PC-3 (cell line): Measurements from ENCODE around the gene SLC5A10. TPM values are rescaled to one million over a fixed set of nuclear protein-coding genes. Genes with fewer than 3 reads are reported as not detected.

Experiments
- ATAC-seq: fragments of 200-7000 bp; cut with Tn5 transposase; 2 replicates; pipeline ENCODE4 v1.9.1; 2020; ENCODE audit warnings: mild to moderate bottlenecking, moderate library complexity
- BruUV-seq: library from RNA; stranded (reverse); fragments of 400-500 nt; replicated peaks from 2 replicates; lab custom pipeline; 2021; lab: Mats Ljungman, UMichigan
- CTCF ChIA-PET: fragments of 300-600 bp; sonication (Branson Sonifier 250); formaldehyde crosslinking; loops from one replicate; lab custom pipeline; 2022; ENCODE audit warnings: antibody characterized with exemption; lab: Charles Lee
- POLR2A ChIA-PET: fragments of 300-600 bp; sonication (Branson Sonifier 250); formaldehyde crosslinking; loops from one replicate; lab custom pipeline; 2022; ENCODE audit warnings: antibody characterized with exemption; ENCODE audit not compliant: unreplicated experiment; lab: Charles Lee
- DNase-seq: peaks from one replicate; pipeline ENCODE4 v3.0.0-alpha.2; 2015
- H2AFZ ChIP-seq: fragments of 300-600 bp; sonication (generic); 2 replicates; pipeline ENCODE4 v1.6.0; 2016; ENCODE audit warnings: antibody characterized with exemption, low read length
- H3F3A ChIP-seq: fragments of 300-600 bp; sonication (generic); one replicate; pipeline ENCODE4 v1.6.0; 2017; ENCODE audit warnings: antibody characterized with exemption, low read length, control low read depth, mild to moderate bottlenecking; ENCODE audit not compliant: unreplicated experiment
- H3K27ac ChIP-seq: fragments of 300-600 bp; sonication (generic); 2 replicates; pipeline ENCODE4 v1.5.1; 2016; ENCODE audit warnings: mild to moderate bottlenecking, low read length
- H3K27me3 ChIP-seq: fragments of 300-600 bp; sonication (generic); 2 replicates; pipeline ENCODE4 v1.6.1; 2016; ENCODE audit warnings: low read length, mixed read lengths
- H3K36me3 ChIP-seq: fragments of 300-600 bp; sonication (generic); 2 replicates; pipeline ENCODE4 v1.6.1; 2016; ENCODE audit warnings: low read depth, mixed run types, low read length, mixed read lengths
- H3K4me1 ChIP-seq: fragments of 300-600 bp; sonication (generic); 2 replicates; pipeline ENCODE4 v1.5.1; 2016; ENCODE audit warnings: low read length; ENCODE audit not compliant: insufficient read depth
- H3K4me2 ChIP-seq: fragments of 300-600 bp; sonication (generic); 2 replicates; pipeline ENCODE4 v1.6.0; 2016; ENCODE audit warnings: low read length
- H3K4me3 ChIP-seq: fragments of 300-600 bp; sonication (generic); 2 replicates; pipeline ENCODE4 v1.5.1; 2016; ENCODE audit warnings: mild to moderate bottlenecking, low read length, mixed read lengths
- H3K79me2 ChIP-seq: fragments of 300-600 bp; sonication (generic); 2 replicates; pipeline ENCODE4 v1.6.1; 2017; ENCODE audit warnings: low read length, mixed read lengths
- H3K9ac ChIP-seq: fragments of 300-600 bp; sonication (generic); 2 replicates; pipeline ENCODE4 v1.6.0; 2016; ENCODE audit warnings: mild to moderate bottlenecking, low read length
- H3K9me2 ChIP-seq: fragments of 300-600 bp; sonication (generic); replicated peaks from 2 replicates; pipeline ENCODE4 v1.6.1; 2016; ENCODE audit warnings: mixed run types, low read length, mixed read lengths
- H3K9me3 ChIP-seq: fragments of 300-600 bp; sonication (generic); 2 replicates; pipeline ENCODE4 v1.6.1; 2016; ENCODE audit warnings: low read length, mixed read lengths
- H4K20me1 ChIP-seq: fragments of 300-600 bp; sonication (generic); 2 replicates; pipeline ENCODE4 v1.6.1; 2016; ENCODE audit warnings: low read length, mixed read lengths
- CTCF ChIP-seq: fragments of 300-600 bp; sonication (generic); conservative IDR thresholded peaks from 2 replicates; pipeline ENCODE4 v1.5.1; 2017; ENCODE audit warnings: antibody characterized with exemption, low read depth, mild to moderate bottlenecking, low read length
- EZH2 ChIP-seq: fragments of 300-600 bp; sonication (generic); IDR thresholded peaks from one replicate; pipeline ENCODE4 v1.6.1; 2017; ENCODE audit warnings: antibody characterized with exemption, mild to moderate bottlenecking, low read length; ENCODE audit not compliant: unreplicated experiment
- EZH2phosphoT487 ChIP-seq: fragments of 300-600 bp; sonication (generic); IDR thresholded peaks from 2 replicates; pipeline ENCODE4 v1.6.1; 2018; ENCODE audit warnings: mild to moderate bottlenecking, antibody characterized with exemption, low read length, borderline replicate concordance
- intact Hi-C: fragments of 100-400 bp; cut with micrococcal nuclease; formaldehyde crosslinking; loops from 2 replicates; pipeline ENCODE4 v1.9.0; 2023
- total RNA-seq: library from RNA; depleted of rRNA; stranded (reverse); fragments of >200 nt; gene quantifications from 2 replicates; pipeline ENCODE4 v1.2.3, GENCODE V29; 2014

The SLC5A10 gene
- total RNA-seq, 1 experiment from 2014 or later, result not detected

- H3K36me3 ChIP-seq, result no peaks in the 10 kb centered on the region
- POLR2A ChIA-PET, result no interaction called here
- CTCF ChIA-PET, result no interaction called here
Measured at GRCh38 chr17:18971801-18972200, 19.8 kb downstream of the SLC5A10 start.

DNA sequence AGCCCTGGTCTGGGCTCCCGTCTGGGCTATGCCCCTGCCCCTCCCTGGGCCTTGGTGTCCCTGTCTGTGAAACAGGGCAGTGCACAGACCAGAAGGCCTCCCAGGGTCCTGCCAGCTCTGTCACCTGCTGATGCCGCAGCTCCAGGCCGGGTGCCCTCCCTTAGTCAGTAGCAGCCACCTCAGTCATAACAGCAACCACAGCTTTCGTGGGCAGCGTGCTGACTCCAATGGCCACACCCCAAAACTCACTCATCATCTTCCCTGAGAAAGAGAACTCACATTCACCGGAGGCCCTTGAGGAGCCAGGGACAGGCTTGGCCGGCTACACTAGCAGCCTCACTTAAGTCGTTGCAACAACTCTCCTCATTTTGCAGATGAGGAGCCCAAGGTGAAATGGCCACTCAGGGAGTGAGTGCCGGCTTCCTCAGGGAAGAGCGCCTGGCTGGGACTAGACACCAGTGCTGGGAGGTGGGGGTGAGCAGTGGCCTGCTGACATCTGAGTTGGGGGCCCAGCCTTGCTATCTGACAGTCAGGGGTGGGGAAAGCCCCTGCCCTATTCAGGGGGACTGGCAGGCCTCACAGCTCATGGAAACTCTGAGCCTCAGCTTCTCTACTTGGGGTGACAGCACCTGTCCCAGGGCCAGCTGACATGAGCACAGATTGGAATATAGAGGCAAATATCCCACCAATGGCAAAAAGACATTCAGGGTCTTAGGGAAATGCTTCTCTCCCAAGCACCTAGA, 22.6 kb downstream of the SLC5A10 start:
- no TSS peak for BruUV-seq
- POLR2A ChIA-PET, result no interaction called here

More at GRCh38 chr17:18971801-18972200, 19.8 kb downstream of the SLC5A10 start:
- no peaks in the 10 kb centered on the region for H3K79me2 ChIP-seq
- BruUV-seq, result no TSS peak
- H3K9ac ChIP-seq, result no peak overlapping the region
- H3K4me2 ChIP-seq, result no peak overlapping the region
- ATAC-seq (no peak), DNase-seq (no peak)
- no peaks in the 10 kb centered on the region for H3F3A ChIP-seq
- no peak overlapping the region for H3K4me3 ChIP-seq
- H2AFZ ChIP-seq, result no peak overlapping the region
- no peak for TF ChIP-seq EZH2phosphoT487
- TF ChIP-seq CTCF, result no peak
- TF ChIP-seq EZH2, result no peak
- H3K27me3 ChIP-seq, result no peaks in the 10 kb centered on the region
- H3K9me3 ChIP-seq, result no peaks in the 10 kb centered on the region
- no peak overlapping the region for H3K27ac ChIP-seq
- intact Hi-C loops, result no loop called here
- peaks cover 29% of the 10 kb centered on the region for H3K4me1 ChIP-seq
- H3K9me2 ChIP-seq, result no peaks in the 10 kb centered on the region
- no peaks in the 10 kb centered on the region for H4K20me1 ChIP-seq

More for the DNA sequence above, 22.6 kb downstream of the SLC5A10 start:
- no peaks in the 10 kb centered on the region for H3K36me3 ChIP-seq
- H3K4me2 ChIP-seq, result no peak overlapping the region
- H3K79me2 ChIP-seq, result no peaks in the 10 kb centered on the region
- no peaks in the 10 kb centered on the region for H3K9me2 ChIP-seq
- ATAC-seq, result no peak; the same call in 1 of the 2 replicates
- DNase-seq, result peak; percentile 53
- TF ChIP-seq EZH2phosphoT487 (no peak), CTCF (no peak), EZH2 (no peak)
- no peak overlapping the region for H3K27ac ChIP-seq
- H2AFZ ChIP-seq, result no peak overlapping the region
- H3K4me3 ChIP-seq, result no peak overlapping the region
- H4K20me1 ChIP-seq, result no peaks in the 10 kb centered on the region
- no peaks in the 10 kb centered on the region for H3F3A ChIP-seq
- no peaks in the 10 kb centered on the region for H3K9me3 ChIP-seq
- peaks cover 6% of the 10 kb centered on the region for H3K4me1 ChIP-seq
- no peak overlapping the region for H3K9ac ChIP-seq
- no peaks in the 10 kb centered on the region for H3K27me3 ChIP-seq
- CTCF ChIA-PET, result no interaction called here
- intact Hi-C loops, result no loop called here
